GM19035 (cell line): Measurements from ENCODE around the gene DZANK1.
"Not testable (repeated sequence)": the region's sequence is repeated elsewhere in the genome, so short reads cannot be mapped to it uniquely, and the experiment has no call there.

Source experiments
- ATAC-seq: cut with Tn5 transposase; IDR thresholded peaks from one replicate; pipeline ENCODE4 v1.9.1; 2021; ENCODE audit not compliant: unreplicated experiment

DZANK1 gene

GRCh38 chr20:18466894-18467730 is at the start of gene DZANK1, which contains the start of gene POLR3F:
TSS of gene DZANK1 (minus strand) at chr20:18467030. CDS start at chr20:18465358, 1,672 bp downstream.
TSS of gene POLR3F (plus strand) at chr20:18467390. CDS start at chr20:18467507, 117 bp downstream.
- peak; percentile 98 for ATAC-seq

GRCh38 chr20:18515973-18516372 is 49.1 kb upstream of the DZANK1 start:
- no peak for ATAC-seq

- ATAC-seq = no peak
Measured at GRCh38 chr20:18514127-18514526, 47.3 kb upstream of the DZANK1 start.

GRCh38 chr20:18513208-18513607 is 46.4 kb upstream of the DZANK1 start:
- no peak for ATAC-seq

GRCh38 chr20:18511571-18511970 is 44.7 kb upstream of the DZANK1 start:
- ATAC-seq = no peak

- peak; percentile 95 for ATAC-seq
Measured at GRCh38 chr20:18507218-18508191, 40.7 kb upstream of the DZANK1 start, which contains the start of gene SEC23B. TSS of gene SEC23B (plus strand) at chr20:18507940. CDS start at chr20:18510836, 2,896 bp downstream.

- no peak for ATAC-seq
Measured at GRCh38 chr20:18506744-18507143, 39.9 kb upstream of the DZANK1 start.

GRCh38 chr20:18504479-18505060 is 37.7 kb upstream of the DZANK1 start:
- ATAC-seq = no peak

GRCh38 chr20:18501672-18502071 is 34.8 kb upstream of the DZANK1 start:
- not testable (repeated sequence) for ATAC-seq

GRCh38 chr20:18497603-18498002 is 30.8 kb upstream of the DZANK1 start:
- no peak for ATAC-seq

- ATAC-seq = peak; percentile 98
Measured at GRCh38 chr20:18496740-18497592, 30.1 kb upstream of the DZANK1 start, which contains the start of gene RBBP9. TSS of gene RBBP9 (minus strand) at chr20:18497225. CDS start at chr20:18497167, 58 bp downstream.

- ATAC-seq = no peak
Measured at GRCh38 chr20:18496042-18496441, 29.2 kb upstream of the DZANK1 start.

GRCh38 chr20:18488301-18488700 is 21.5 kb upstream of the DZANK1 start:
- no peak for ATAC-seq

GRCh38 chr20:18481596-18481995 is 14.8 kb upstream of the DZANK1 start:
- ATAC-seq = no peak

GRCh38 chr20:18477821-18478220 is 11.0 kb upstream of the DZANK1 start:
- ATAC-seq = no peak

GRCh38 chr20:18477218-18477617 is 10.4 kb upstream of the DZANK1 start:
- no peak for ATAC-seq

- ATAC-seq = peak; percentile 39
Measured at GRCh38 chr20:18466574-18466893, 296 bp downstream of the DZANK1 start.

- no peak for ATAC-seq
Measured at GRCh38 chr20:18465536-18466200, 1.2 kb downstream of the DZANK1 start.

- ATAC-seq = no peak
Measured at GRCh38 chr20:18456600-18456999, 10.2 kb downstream of the DZANK1 start.

- ATAC-seq = no peak
Measured at GRCh38 chr20:18443886-18444285, 22.9 kb downstream of the DZANK1 start.
